Type B pancreatic cell (in vitro differentiated cells): ENCODE measurements around the gene ACKR3. TPM values are rescaled to one million over a fixed set of nuclear protein-coding genes. Genes with fewer than 3 reads are reported as not detected.

ENCODE experiments used
- DNase-seq: peaks from one replicate; pipeline ENCODE4 v3.0.0; 2021; ENCODE audit warnings: mixed read lengths; ENCODE audit not compliant: unreplicated experiment; ENCODE audit errors: extremely low spot score
- H3K27ac Mint-ChIP-seq: 2 replicates; pipeline ENCODE4 v1.8.0; 2021; ENCODE audit warnings: mild to moderate bottlenecking, mixed read lengths
- H3K27me3 Mint-ChIP-seq: 2 replicates; pipeline ENCODE4 v1.8.0; 2021; ENCODE audit warnings: mixed read lengths
- H3K36me3 Mint-ChIP-seq: 2 replicates; pipeline ENCODE4 v1.8.0; 2021; ENCODE audit warnings: mixed read lengths
- H3K4me1 Mint-ChIP-seq: one replicate; pipeline ENCODE4 v1.8.0; 2021; ENCODE audit warnings: mixed read lengths; ENCODE audit not compliant: unreplicated experiment
- H3K4me3 Mint-ChIP-seq: 2 replicates; pipeline ENCODE4 v1.8.0; 2021; ENCODE audit warnings: mild to moderate bottlenecking, mixed read lengths
- H3K9me3 Mint-ChIP-seq: 2 replicates; pipeline ENCODE4 v1.8.0; 2021; ENCODE audit warnings: mixed read lengths
- total RNA-seq: library from RNA; stranded (reverse); gene quantifications from 2 replicates; pipeline ENCODE4 v1.2.1, GENCODE V29; 2021; ENCODE audit warnings: low replicate concordance
- TF ChIP-seq, protein P1 (sequence below): fragments of 200-600 bp; sonication (generic); conservative IDR thresholded peaks from 2 replicates; pipeline ENCODE4 v1.5.0; 2021; ENCODE audit warnings: antibody characterized with exemption, mild to moderate bottlenecking

ACKR3 gene
- total RNA-seq, 1 donor from 2014 or later, result 44.6 TPM

- Mint-ChIP-seq H3K27me3 (peaks cover 6% of the 10 kb centered on the region), H3K9me3 (peaks cover 14% of the 10 kb centered on the region), H3K36me3 (no peaks in the 10 kb centered on the region)
Observed at GRCh38 chr2:236549165-236549564, 20.5 kb upstream of the ACKR3 start.

GRCh38 chr2:236550290-236550689 is 19.3 kb upstream of the ACKR3 start:
- H3K27ac Mint-ChIP-seq, result no peak overlapping the region
- H3K27me3 Mint-ChIP-seq, result peaks cover 6% of the 10 kb centered on the region
- no peak overlapping the region for H3K4me3 Mint-ChIP-seq
- TF ChIP-seq, protein P1, sequence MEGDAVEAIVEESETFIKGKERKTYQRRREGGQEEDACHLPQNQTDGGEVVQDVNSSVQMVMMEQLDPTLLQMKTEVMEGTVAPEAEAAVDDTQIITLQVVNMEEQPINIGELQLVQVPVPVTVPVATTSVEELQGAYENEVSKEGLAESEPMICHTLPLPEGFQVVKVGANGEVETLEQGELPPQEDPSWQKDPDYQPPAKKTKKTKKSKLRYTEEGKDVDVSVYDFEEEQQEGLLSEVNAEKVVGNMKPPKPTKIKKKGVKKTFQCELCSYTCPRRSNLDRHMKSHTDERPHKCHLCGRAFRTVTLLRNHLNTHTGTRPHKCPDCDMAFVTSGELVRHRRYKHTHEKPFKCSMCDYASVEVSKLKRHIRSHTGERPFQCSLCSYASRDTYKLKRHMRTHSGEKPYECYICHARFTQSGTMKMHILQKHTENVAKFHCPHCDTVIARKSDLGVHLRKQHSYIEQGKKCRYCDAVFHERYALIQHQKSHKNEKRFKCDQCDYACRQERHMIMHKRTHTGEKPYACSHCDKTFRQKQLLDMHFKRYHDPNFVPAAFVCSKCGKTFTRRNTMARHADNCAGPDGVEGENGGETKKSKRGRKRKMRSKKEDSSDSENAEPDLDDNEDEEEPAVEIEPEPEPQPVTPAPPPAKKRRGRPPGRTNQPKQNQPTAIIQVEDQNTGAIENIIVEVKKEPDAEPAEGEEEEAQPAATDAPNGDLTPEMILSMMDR, result no peak
- no peak for DNase-seq
- no peaks in the 10 kb centered on the region for H3K36me3 Mint-ChIP-seq
- peaks cover 26% of the 10 kb centered on the region for H3K4me1 Mint-ChIP-seq
- H3K9me3 Mint-ChIP-seq, result peaks cover 17% of the 10 kb centered on the region

More at GRCh38 chr2:236549165-236549564, 20.5 kb upstream of the ACKR3 start:
- TF ChIP-seq, protein P1, result no peak
- no peak for DNase-seq
- Mint-ChIP-seq H3K27ac (no peak overlapping the region), H3K4me1 (peaks cover 26% of the 10 kb centered on the region), H3K4me3 (no peak overlapping the region)

GRCh38 chr2:236550701-236551465 is 18.7 kb upstream of the ACKR3 start:
- no peaks in the 10 kb centered on the region for H3K36me3 Mint-ChIP-seq
- no peak overlapping the region for H3K27ac Mint-ChIP-seq
- peaks cover 6% of the 10 kb centered on the region for H3K27me3 Mint-ChIP-seq
- H3K4me1 Mint-ChIP-seq, result peaks cover 26% of the 10 kb centered on the region
- peaks cover 18% of the 10 kb centered on the region for H3K9me3 Mint-ChIP-seq
- H3K4me3 Mint-ChIP-seq, result no peak overlapping the region
- TF ChIP-seq, protein P1, result no peak
- no peak for DNase-seq

GRCh38 chr2:236551471-236552211 is 18.0 kb upstream of the ACKR3 start:
- H3K27ac Mint-ChIP-seq, result no peak overlapping the region

DNA sequence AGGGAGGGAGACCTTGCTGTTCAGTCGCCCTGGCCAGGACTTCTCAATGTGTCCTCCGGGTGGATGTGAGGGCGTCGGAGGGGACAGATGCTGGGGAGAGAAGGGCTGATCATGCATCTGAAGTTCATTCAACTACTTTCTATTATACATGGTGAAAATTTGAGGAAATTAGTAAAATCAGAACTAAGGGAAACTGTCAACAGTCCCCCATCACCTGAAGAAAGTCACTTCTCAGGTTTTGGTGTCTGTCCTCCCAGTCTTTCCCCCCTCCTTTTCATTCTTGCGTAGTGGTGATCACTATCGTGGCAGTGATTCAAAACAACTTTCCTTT is 17.4 kb upstream of the ACKR3 start:
- DNase-seq, result no peak
- Mint-ChIP-seq H3K27me3 (peaks cover 6% of the 10 kb centered on the region), H3K27ac (no peak overlapping the region)

More at GRCh38 chr2:236551471-236552211, 18.0 kb upstream of the ACKR3 start:
- H3K36me3 Mint-ChIP-seq, result no peaks in the 10 kb centered on the region
- TF ChIP-seq, protein P1, result no peak
- H3K4me1 Mint-ChIP-seq, result peaks cover 26% of the 10 kb centered on the region
- peaks cover 18% of the 10 kb centered on the region for H3K9me3 Mint-ChIP-seq
- no peak overlapping the region for H3K4me3 Mint-ChIP-seq
- peaks cover 6% of the 10 kb centered on the region for H3K27me3 Mint-ChIP-seq
- no peak for DNase-seq

More for the DNA sequence above, 17.4 kb upstream of the ACKR3 start:
- H3K9me3 Mint-ChIP-seq, result peaks cover 17% of the 10 kb centered on the region
- TF ChIP-seq, protein P1, result no peak
- H3K36me3 Mint-ChIP-seq, result no peaks in the 10 kb centered on the region
- H3K4me1 Mint-ChIP-seq, result peaks cover 26% of the 10 kb centered on the region
- H3K4me3 Mint-ChIP-seq, result no peak overlapping the region
